Thyroid gland (tissue), 4 donors: Measurements from ENCODE around the gene OR2V2. TPM values are rescaled to one million over a fixed set of nuclear protein-coding genes. Genes with fewer than 3 reads are reported as not detected.

Experiments used
- DNase-seq, 2 donors: peaks; one replicate each; pipeline ENCODE4 v3.0.0-alpha.2; 2019
- H3K27ac ChIP-seq, 3 donors: fragments of 200-600 bp; sonication (generic); 1 replicate in 2 of 3; 2 replicates in 1 of 3; pipeline ENCODE4 v1.5.1; 2016 to 2019; ENCODE audit warnings: mild to moderate bottlenecking in 1 of 3, moderate library complexity in 1 of 3
- H3K27me3 ChIP-seq: fragments of 200-600 bp; sonication (generic); one replicate; pipeline ENCODE4 v1.5.1; 2019
- H3K36me3 ChIP-seq, 2 donors: fragments of 200-600 bp; sonication (generic); one replicate each; pipeline ENCODE4 v1.5.1; 2016 to 2019
- H3K4me1 ChIP-seq, 2 donors: fragments of 200-600 bp; sonication (generic); one replicate each; pipeline ENCODE4 v1.5.1; 2017 to 2019
- H3K4me3 ChIP-seq, 3 donors: fragments of 200-600 bp; sonication (generic); replicated peaks in 1 of 3; 1 replicate in 2 of 3; 2 replicates in 1 of 3; pipeline ENCODE4 v1.5.1; 2016; ENCODE audit warnings: mild to moderate bottlenecking in 1 of 3
- H3K9me3 ChIP-seq: fragments of 200-600 bp; sonication (generic); one replicate; pipeline ENCODE4 v1.5.1; 2017
- POLR2A ChIP-seq, 2 donors: fragments of 450-650 bp; IDR thresholded peaks; one replicate each; pipeline ENCODE4 v1.6.1; 2017; ENCODE audit warnings: antibody characterized with exemption in 2 of 2, mild to moderate bottlenecking in 2 of 2, moderate library complexity in 1 of 2
- WGBS, 2 donors: methylation state at CpG; one replicate each; pipeline ENCODE4 v1.1.5; 2017; 5-methylcytosine and 5-hydroxymethylcytosine counted together
- intact Hi-C: fragments of 100-400 bp; cut with DNase I; formaldehyde crosslinking; loops from one replicate; pipeline ENCODE4 v1.15.1; 2023
- total RNA-seq, 4 donors: library from RNA; depleted of rRNA; stranded (reverse); fragments of >200 nt; gene quantifications; one replicate each; pipeline ENCODE4 v1.2.3, GENCODE V29; 2016
- TF ChIP-seq, protein P1 (sequence below), 6 experiments: fragments of 200-600 bp in 3 of 6; fragments of 450-650 bp in 3 of 6; sonication (generic) in 3 of 6; IDR thresholded peaks; one replicate each; pipeline ENCODE4 v1.5.1; 2016 to 2019; ENCODE audit warnings: antibody characterized with exemption in 6 of 6, mild to moderate bottlenecking in 2 of 6, inconsistent platforms in 1 of 6, moderate library complexity in 1 of 6

Gene OR2V2
- total RNA-seq, 4 donors from 2014 or later, result not detected

DNA sequence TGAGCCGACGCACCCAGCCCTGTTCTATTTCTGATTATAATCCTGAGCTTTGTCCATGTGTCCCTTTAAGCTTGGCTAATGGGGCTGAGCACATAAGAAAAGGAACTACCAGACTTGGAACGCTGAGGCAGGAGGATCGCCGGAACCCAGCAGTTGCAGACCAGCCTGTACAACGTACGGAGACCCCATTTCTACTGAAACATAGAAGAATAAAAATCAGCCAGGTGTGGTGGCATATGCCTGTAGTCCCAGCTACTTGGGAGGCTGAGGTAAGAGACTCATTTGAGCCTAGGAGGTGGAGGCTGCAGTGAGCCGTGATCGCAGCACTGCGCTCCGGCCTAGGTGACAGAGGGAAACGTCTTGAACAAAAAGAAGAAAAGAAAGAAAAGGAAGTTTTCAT, 35.3 kb downstream of the OR2V2 start:
- TF ChIP-seq, protein P1, sequence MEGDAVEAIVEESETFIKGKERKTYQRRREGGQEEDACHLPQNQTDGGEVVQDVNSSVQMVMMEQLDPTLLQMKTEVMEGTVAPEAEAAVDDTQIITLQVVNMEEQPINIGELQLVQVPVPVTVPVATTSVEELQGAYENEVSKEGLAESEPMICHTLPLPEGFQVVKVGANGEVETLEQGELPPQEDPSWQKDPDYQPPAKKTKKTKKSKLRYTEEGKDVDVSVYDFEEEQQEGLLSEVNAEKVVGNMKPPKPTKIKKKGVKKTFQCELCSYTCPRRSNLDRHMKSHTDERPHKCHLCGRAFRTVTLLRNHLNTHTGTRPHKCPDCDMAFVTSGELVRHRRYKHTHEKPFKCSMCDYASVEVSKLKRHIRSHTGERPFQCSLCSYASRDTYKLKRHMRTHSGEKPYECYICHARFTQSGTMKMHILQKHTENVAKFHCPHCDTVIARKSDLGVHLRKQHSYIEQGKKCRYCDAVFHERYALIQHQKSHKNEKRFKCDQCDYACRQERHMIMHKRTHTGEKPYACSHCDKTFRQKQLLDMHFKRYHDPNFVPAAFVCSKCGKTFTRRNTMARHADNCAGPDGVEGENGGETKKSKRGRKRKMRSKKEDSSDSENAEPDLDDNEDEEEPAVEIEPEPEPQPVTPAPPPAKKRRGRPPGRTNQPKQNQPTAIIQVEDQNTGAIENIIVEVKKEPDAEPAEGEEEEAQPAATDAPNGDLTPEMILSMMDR (IDR thresholded peaks at IDR 0.05), result no peak
- no peak for TF ChIP-seq POLR2A (IDR thresholded peaks at IDR 0.05)
- no peak for DNase-seq
- Histone ChIP-seq H3K27ac (no peak overlapping the region), H3K9me3 (no peaks in the 10 kb centered on the region), H3K27me3 (no peaks in the 10 kb centered on the region), H3K4me1 (peaks cover 0 to 10% of the 10 kb centered on the region in 2 donors), H3K36me3 (no peaks in the 10 kb centered on the region), H3K4me3 (no peak overlapping the region)
- intact Hi-C loops, result loop anchor here (5.0 kb wide), 1 partner anchor 80 kb away; the partner anchor contains the start of gene TRIM52
- WGBS, 2 donors, result 74 to 88% methylated on average over 12 of the region's 12 CpGs

DNA sequence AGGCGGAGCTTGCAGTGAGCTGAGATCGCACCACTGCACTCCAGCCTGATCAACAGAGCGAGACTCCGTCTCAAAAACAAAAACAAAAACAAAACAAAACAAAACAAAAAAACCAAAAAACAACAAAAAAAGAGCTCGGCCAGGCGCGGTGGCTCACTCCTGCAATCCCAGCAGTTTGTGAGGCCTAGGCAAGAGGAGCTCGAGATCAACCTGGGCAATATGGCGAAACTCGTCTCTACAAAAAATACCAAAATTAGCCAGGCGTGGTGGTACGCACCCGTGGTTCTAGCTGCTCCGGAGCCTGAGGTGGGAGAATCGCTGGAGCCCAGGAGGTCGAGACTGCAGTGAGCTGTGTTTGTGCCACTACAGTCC, 37.4 kb downstream of the OR2V2 start:
- Histone ChIP-seq H3K9me3 (no peaks in the 10 kb centered on the region), H3K27ac (no peak overlapping the region), H3K4me1 (peaks cover 0 to 10% of the 10 kb centered on the region in 2 donors), H3K4me3 (no peak overlapping the region), H3K27me3 (no peaks in the 10 kb centered on the region), H3K36me3 (no peaks in the 10 kb centered on the region)
- WGBS, 2 donors, result 73 to 87% methylated on average over 16 of the region's 16 CpGs
- intact Hi-C loops, result loop anchor here (5.0 kb wide), 2 partner anchors 37 to 77 kb away; partner anchors contain the start of genes TRIM41 and TRIM52
- DNase-seq, result no peak
- TF ChIP-seq, protein P1 (IDR thresholded peaks at IDR 0.05), result no peak
- no peak for TF ChIP-seq POLR2A (IDR thresholded peaks at IDR 0.05)

DNA sequence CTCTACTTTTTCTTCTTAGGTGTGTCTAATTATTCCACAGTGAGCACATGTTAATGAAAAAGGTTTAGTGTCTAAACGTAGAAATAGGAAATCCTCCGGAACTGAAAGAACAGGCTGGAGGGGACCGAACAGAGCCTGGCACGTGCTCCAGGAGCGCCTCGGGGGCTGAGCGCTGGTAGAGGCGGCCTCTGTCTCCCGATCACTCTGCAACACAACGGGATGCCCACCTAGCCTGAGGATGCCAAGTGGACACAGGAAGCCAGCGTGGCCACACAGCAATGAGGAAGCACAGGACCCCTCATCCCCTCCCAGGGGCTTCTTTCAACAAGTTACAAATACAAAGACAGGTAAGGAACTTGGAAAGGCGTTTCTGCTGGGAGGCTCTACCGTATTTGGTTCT, 38.2 kb downstream of the OR2V2 start:
- intact Hi-C loops, result loop anchor here (5.0 kb wide), 1 partner anchor 37 kb away; the partner anchor contains the start of gene TRIM41
- no peaks in the 10 kb centered on the region for H3K27me3 ChIP-seq
- H3K36me3 ChIP-seq, result no peaks in the 10 kb centered on the region
- H3K27ac ChIP-seq, result no peak overlapping the region
- TF ChIP-seq, protein P1 (IDR thresholded peaks at IDR 0.05), result no peak
- TF ChIP-seq POLR2A (IDR thresholded peaks at IDR 0.05), result no peak
- 91 to 92% methylated on average over 13 of the region's 13 CpGs for WGBS, 2 donors
- peaks cover 0 to 10% of the 10 kb centered on the region in 2 donors for H3K4me1 ChIP-seq
- no peak overlapping the region for H3K4me3 ChIP-seq
- H3K9me3 ChIP-seq, result no peaks in the 10 kb centered on the region
- no peak for DNase-seq

DNA sequence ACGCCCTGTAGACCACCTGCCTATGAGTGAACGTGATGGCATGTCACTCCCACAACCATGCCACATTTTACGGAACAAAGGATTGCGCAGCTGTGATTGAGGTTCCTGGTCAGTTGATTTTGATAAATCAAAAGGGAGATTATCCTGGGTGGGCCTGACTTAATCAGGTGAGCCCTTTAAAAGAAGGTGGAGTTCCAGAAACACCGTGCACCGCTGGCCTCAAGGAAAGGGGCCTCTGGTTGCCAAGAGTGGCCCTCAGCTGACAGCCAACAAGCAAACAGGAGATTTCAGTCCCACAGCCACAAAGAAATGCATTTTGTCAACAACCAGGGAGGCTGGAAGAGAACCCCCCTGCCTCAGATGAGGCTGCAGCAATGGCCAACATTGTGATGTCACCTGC, 38.6 kb downstream of the OR2V2 start:
- intact Hi-C loops, result loop anchor here (5.0 kb wide), 1 partner anchor 36 kb away; the partner anchor contains the start of gene TRIM41

DNA sequence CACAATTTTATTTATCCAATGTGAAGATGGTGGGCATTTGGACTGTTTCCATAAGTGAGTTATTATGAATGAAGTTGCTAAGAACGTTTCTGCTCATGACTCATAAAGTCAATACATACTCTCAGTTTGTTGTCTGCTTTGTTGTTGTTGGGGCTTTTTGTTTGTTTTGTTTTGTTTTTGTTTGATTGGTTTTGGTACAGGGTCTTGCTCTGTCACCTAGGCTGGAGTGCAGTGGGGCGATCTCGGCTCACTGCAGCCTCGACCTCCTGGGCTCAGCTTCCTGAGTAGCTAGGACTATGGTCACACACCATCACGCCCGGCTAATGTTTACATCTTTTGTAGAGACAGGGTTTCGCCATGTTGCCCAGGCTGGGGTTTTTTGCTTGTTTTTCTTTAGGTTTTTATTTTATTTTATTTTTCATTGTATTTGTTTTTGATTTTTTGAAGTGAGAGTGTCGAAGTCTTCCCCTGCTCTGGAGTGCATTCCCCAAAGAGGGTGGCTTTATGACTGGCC, 39.7 kb downstream of the OR2V2 start:
- no peaks in the 10 kb centered on the region for H3K27me3 ChIP-seq
- no peak for TF ChIP-seq POLR2A (IDR thresholded peaks at IDR 0.05)
- TF ChIP-seq, protein P1 (IDR thresholded peaks at IDR 0.05), result no peak
- no peaks in the 10 kb centered on the region for H3K36me3 ChIP-seq
- peaks cover 0 to 10% of the 10 kb centered on the region in 2 donors for H3K4me1 ChIP-seq
- no peaks in the 10 kb centered on the region for H3K9me3 ChIP-seq
- no peak for DNase-seq
- 50 to 55% methylated on average over 8 of the region's 8 CpGs for WGBS, 2 donors
- no peak overlapping the region for H3K27ac ChIP-seq
- intact Hi-C loops, result loop anchor here (5.0 kb wide), 1 partner anchor 35 kb away; the partner anchor contains the start of gene TRIM41
- no peak overlapping the region for H3K4me3 ChIP-seq

More for the DNA sequence above, 38.6 kb downstream of the OR2V2 start:
- Histone ChIP-seq H3K4me3 (no peak overlapping the region), H3K27me3 (no peaks in the 10 kb centered on the region), H3K36me3 (no peaks in the 10 kb centered on the region), H3K27ac (no peak overlapping the region), H3K9me3 (no peaks in the 10 kb centered on the region), H3K4me1 (peaks cover 0 to 10% of the 10 kb centered on the region in 2 donors)
- TF ChIP-seq POLR2A (IDR thresholded peaks at IDR 0.05), result no peak
- TF ChIP-seq, protein P1 (IDR thresholded peaks at IDR 0.05), result no peak
- 87 to 89% methylated on average over 6 of the region's 6 CpGs for WGBS, 2 donors
- no peak for DNase-seq
